Upper lobe of left lung (tissue), 4 donors: ENCODE data around the gene PARVA.

ENCODE experiments used
- POLR2A ChIP-seq, 4 donors: fragments of 450-650 bp; IDR thresholded peaks; one replicate each; pipeline ENCODE4 v1.5.1; 2016 to 2017; ENCODE audit warnings: antibody characterized with exemption in 4 of 4, mild to moderate bottlenecking in 2 of 4
- TF ChIP-seq, protein P1 (sequence below), 6 experiments: fragments of 450-650 bp in 4 of 6; fragments of 200-600 bp in 2 of 6; sonication (generic) in 2 of 6; IDR thresholded peaks; one replicate each; pipeline ENCODE4 v1.5.1; 2016 to 2019; ENCODE audit warnings: antibody characterized with exemption in 6 of 6

DNA sequence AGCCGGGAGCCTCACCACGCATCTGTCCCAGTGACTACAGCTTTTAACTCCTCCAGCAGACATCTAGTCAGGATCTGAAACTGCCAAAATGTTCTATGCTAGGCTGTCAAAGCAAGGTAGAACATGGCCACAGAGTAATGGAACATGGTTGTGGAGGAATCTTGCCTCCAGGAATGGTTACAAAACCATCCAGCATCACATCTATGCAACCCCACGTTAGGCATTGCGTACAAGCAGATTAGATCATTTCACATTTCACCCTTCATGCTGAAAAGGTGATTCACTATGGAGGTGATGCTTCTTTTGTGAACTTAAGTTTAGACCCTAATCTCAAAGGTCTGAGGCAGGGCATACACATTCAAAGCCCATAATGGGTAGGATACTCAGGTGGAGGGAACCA, 103.0 kb downstream of the PARVA start:
- TF ChIP-seq, protein P1, sequence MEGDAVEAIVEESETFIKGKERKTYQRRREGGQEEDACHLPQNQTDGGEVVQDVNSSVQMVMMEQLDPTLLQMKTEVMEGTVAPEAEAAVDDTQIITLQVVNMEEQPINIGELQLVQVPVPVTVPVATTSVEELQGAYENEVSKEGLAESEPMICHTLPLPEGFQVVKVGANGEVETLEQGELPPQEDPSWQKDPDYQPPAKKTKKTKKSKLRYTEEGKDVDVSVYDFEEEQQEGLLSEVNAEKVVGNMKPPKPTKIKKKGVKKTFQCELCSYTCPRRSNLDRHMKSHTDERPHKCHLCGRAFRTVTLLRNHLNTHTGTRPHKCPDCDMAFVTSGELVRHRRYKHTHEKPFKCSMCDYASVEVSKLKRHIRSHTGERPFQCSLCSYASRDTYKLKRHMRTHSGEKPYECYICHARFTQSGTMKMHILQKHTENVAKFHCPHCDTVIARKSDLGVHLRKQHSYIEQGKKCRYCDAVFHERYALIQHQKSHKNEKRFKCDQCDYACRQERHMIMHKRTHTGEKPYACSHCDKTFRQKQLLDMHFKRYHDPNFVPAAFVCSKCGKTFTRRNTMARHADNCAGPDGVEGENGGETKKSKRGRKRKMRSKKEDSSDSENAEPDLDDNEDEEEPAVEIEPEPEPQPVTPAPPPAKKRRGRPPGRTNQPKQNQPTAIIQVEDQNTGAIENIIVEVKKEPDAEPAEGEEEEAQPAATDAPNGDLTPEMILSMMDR (IDR thresholded peaks at IDR 0.05) = no peak
- TF ChIP-seq POLR2A (IDR thresholded peaks at IDR 0.05) = no peak
